Amniotic stem cell (primary cell): Measurements from ENCODE around the gene CREB3L1.

Experiments
- DNase-seq: peaks from one replicate; lab custom pipeline; 2025; lab: John Stamatoyannopoulos, UW

CREB3L1 gene

GRCh38 chr11:46322759-46323158, 45.3 kb downstream of the CREB3L1 start:
- DNase-seq: no peak

- DNase-seq: no peak
Observed at GRCh38 chr11:46326813-46327416, 49.5 kb downstream of the CREB3L1 start.

GRCh38 chr11:46327829-46328228, 50.4 kb downstream of the CREB3L1 start:
- DNase-seq: no peak

GRCh38 chr11:46330154-46330553, 52.7 kb downstream of the CREB3L1 start:
- DNase-seq: no peak

- DNase-seq: no peak
Observed at GRCh38 chr11:46330563-46331281, 53.3 kb downstream of the CREB3L1 start.

GRCh38 chr11:46331282-46331984, 54.0 kb downstream of the CREB3L1 start:
- no peak for DNase-seq

GRCh38 chr11:46332093-46332567, 54.7 kb downstream of the CREB3L1 start:
- DNase-seq: no peak

- no peak for DNase-seq
Observed at GRCh38 chr11:46332568-46333393, 55.3 kb downstream of the CREB3L1 start.

GRCh38 chr11:46333394-46333947, 56.0 kb downstream of the CREB3L1 start:
- DNase-seq: no peak

GRCh38 chr11:46334211-46334610, 56.7 kb downstream of the CREB3L1 start:
- no peak for DNase-seq

- no peak for DNase-seq
Observed at GRCh38 chr11:46335271-46335670, 57.8 kb downstream of the CREB3L1 start.

- DNase-seq: no peak
Observed at GRCh38 chr11:46335890-46336562, 58.6 kb downstream of the CREB3L1 start.

- DNase-seq: no peak
Observed at GRCh38 chr11:46336563-46337180, 59.2 kb downstream of the CREB3L1 start.

- DNase-seq: no peak
Observed at GRCh38 chr11:46337626-46338345, 60.3 kb downstream of the CREB3L1 start.

- DNase-seq: no peak
Observed at GRCh38 chr11:46338636-46338987, 61.1 kb downstream of the CREB3L1 start.

GRCh38 chr11:46338988-46339666, 61.7 kb downstream of the CREB3L1 start:
- DNase-seq: no peak

GRCh38 chr11:46339816-46340215, 62.4 kb downstream of the CREB3L1 start:
- DNase-seq: no peak

- no peak for DNase-seq
Observed at GRCh38 chr11:46341454-46341853, 64.0 kb downstream of the CREB3L1 start.

GRCh38 chr11:46342239-46342638, 64.8 kb downstream of the CREB3L1 start:
- DNase-seq: no peak

- DNase-seq: no peak
Observed at GRCh38 chr11:46343520-46343919, 66.1 kb downstream of the CREB3L1 start.
